HepG2 (cell line): ENCODE results near the gene ENTREP1. TPM values are rescaled to one million over a fixed set of nuclear protein-coding genes. Genes with fewer than 3 reads are reported as not detected.

ENCODE experiments used
- ATAC-seq: fragments of 200-7000 bp; cut with Tn5 transposase; 3 replicates; pipeline ENCODE4 v1.9.1; 2020; ENCODE audit warnings: mild to moderate bottlenecking, moderate library complexity
- BruUV-seq: library from RNA; stranded (reverse); fragments of 400-500 nt; replicated peaks from 2 replicates; lab custom pipeline; 2021; lab: Mats Ljungman, UMichigan
- CTCF ChIA-PET: fragments of 300-600 bp; formaldehyde crosslinking; extraction: SDS; loops from one replicate; lab custom pipeline; 2021; ENCODE audit warnings: low total read pairs, inconsistent platforms, low intra/inter-chr PET ratio; lab: Yijun Ruan, JAX
- POLR2A ChIA-PET: fragments of 350-600 bp; sonication (Branson Sonifier 250); formaldehyde crosslinking; loops from one replicate; lab custom pipeline; 2020; ENCODE audit warnings: antibody characterized with exemption, inconsistent platforms; lab: Yijun Ruan, JAX
- DNase-seq: peaks from one replicate; pipeline ENCODE4 v3.0.0-alpha.2; 2015; ENCODE audit warnings: low spot score
- FAIRE-seq: peaks from 3 replicates; lab custom pipeline; 2011; peaks lifted over from hg19 to GRCh38; lab: Jason Lieb, UNC
- H2AFZ ChIP-seq: one replicate; pipeline ENCODE4 v1.6.1; 2011; ENCODE audit warnings: low read length, inconsistent platforms
- H3K27ac ChIP-seq: fragments of 300-600 bp; 3 replicates; pipeline ENCODE4 v1.8.0; 2011; ENCODE audit warnings: mixed run types, mild to moderate bottlenecking, mixed read lengths, low read length, inconsistent platforms; ENCODE audit not compliant: insufficient read depth; ENCODE audit errors: extremely low read length
- H3K27me3 ChIP-seq, 2 experiments: fragments of 200-600 bp in 1 of 2; 2 replicates in 1 of 2; 3 replicates in 1 of 2; pipeline versions ENCODE4 v1.6.0 to v1.8.0; 2011; ENCODE audit warnings: low read length in 2 of 2, mild to moderate bottlenecking in 2 of 2, moderate library complexity in 2 of 2, inconsistent platforms in 1 of 2; ENCODE audit not compliant: insufficient read depth in 2 of 2, control insufficient read depth in 1 of 2
- H3K36me3 ChIP-seq, 2 experiments: fragments of 200-600 bp in 1 of 2; replicated peaks in 1 of 2; 2 replicates in 1 of 2; 3 replicates in 1 of 2; pipeline versions ENCODE4 v1.5.1 to v1.8.0; 2011; ENCODE audit warnings: low read length in 2 of 2, inconsistent platforms in 1 of 2; ENCODE audit not compliant: insufficient read depth in 2 of 2, control insufficient read depth in 1 of 2
- H3K4me1 ChIP-seq: 2 replicates; pipeline ENCODE4 v1.5.1; 2012; ENCODE audit warnings: low read length, inconsistent platforms; ENCODE audit not compliant: insufficient read depth
- H3K4me2 ChIP-seq: 2 replicates; pipeline ENCODE4 v1.6.0; 2011; ENCODE audit warnings: low read depth, low read length, inconsistent platforms
- H3K4me3 ChIP-seq, 3 experiments: fragments of 200-600 bp in 1 of 3; sonication (generic), shearing (Covaris generic) in 1 of 3; replicated peaks in 1 of 3; 2 replicates each; pipeline ENCODE4 v1.5.1; 2011 to 2016; ENCODE audit warnings: low read length in 3 of 3, inconsistent platforms in 2 of 3, low read depth in 2 of 3, mild to moderate bottlenecking in 2 of 3, control low read depth in 1 of 3, mixed read lengths in 1 of 3; ENCODE audit not compliant: insufficient read depth in 1 of 3
- H3K79me2 ChIP-seq: one replicate; pipeline ENCODE4 v1.6.1; 2011; ENCODE audit warnings: low read length, inconsistent platforms; ENCODE audit not compliant: insufficient read depth
- H3K9ac ChIP-seq: 2 replicates; pipeline ENCODE4 v1.6.0; 2011; ENCODE audit warnings: mild to moderate bottlenecking, low read depth, low read length, inconsistent platforms; ENCODE audit not compliant: insufficient read depth
- H3K9me3 ChIP-seq: 2 replicates; pipeline ENCODE4 v1.5.1; 2012; ENCODE audit warnings: mild to moderate bottlenecking, low read length
- H4K20me1 ChIP-seq: 2 replicates; pipeline ENCODE4 v1.6.0; 2011; ENCODE audit warnings: inconsistent platforms, mild to moderate bottlenecking, low read length, moderate library complexity; ENCODE audit not compliant: insufficient read depth
- CBFB ChIP-seq: sonication (generic); formaldehyde crosslinking; IDR thresholded peaks from 2 replicates; pipeline ENCODE4 v1.4.0; 2020; ENCODE audit warnings: missing genetic modification reagents
- FLYWCH1 ChIP-seq: sonication (generic); formaldehyde crosslinking; IDR thresholded peaks from 2 replicates; pipeline ENCODE4 v1.8.1; 2023; ENCODE audit warnings: mild to moderate bottlenecking, missing genetic modification reagents
- GMEB2 ChIP-seq: IDR thresholded peaks from 2 replicates; pipeline ENCODE4 v1.6.1; 2016; ENCODE audit warnings: missing biosample characterization, missing genetic modification reagents, low read depth
- HNF4A ChIP-seq: sonication (generic); formaldehyde crosslinking; IDR thresholded peaks from 2 replicates; pipeline ENCODE4 v1.4.0; 2020; ENCODE audit warnings: missing genetic modification reagents
- IRF1 ChIP-seq: sonication (generic); formaldehyde crosslinking; IDR thresholded peaks from 2 replicates; pipeline ENCODE4 v1.4.0; 2020; ENCODE audit warnings: low read depth, mild to moderate bottlenecking, missing genetic modification reagents
- MAFF ChIP-seq: IDR thresholded peaks from 2 replicates; pipeline ENCODE4 v1.6.1; 2011; ENCODE audit warnings: low read depth, low read length, improper control_type of control experiment
- NFIC ChIP-seq: IDR thresholded peaks from 2 replicates; pipeline ENCODE4 v1.6.1; 2012; ENCODE audit warnings: mild to moderate bottlenecking, low read length, inconsistent platforms
- RBAK ChIP-seq: sonication (generic); formaldehyde crosslinking; IDR thresholded peaks from 2 replicates; pipeline ENCODE4 v1.5.1; 2020; ENCODE audit warnings: mild to moderate bottlenecking, missing genetic modification reagents
- SNRNP70 ChIP-seq: fragments of 200-400 bp; formaldehyde crosslinking; IDR thresholded peaks from 2 replicates; pipeline ENCODE4 v1.6.1; 2017; ENCODE audit warnings: mild to moderate bottlenecking, low read depth, low read length, moderate library complexity
- YEATS4 ChIP-seq: sonication (generic); formaldehyde crosslinking; IDR thresholded peaks from 2 replicates; pipeline ENCODE4 v1.4.0; 2020; ENCODE audit warnings: missing genetic modification reagents, borderline replicate concordance
- ZNF12 ChIP-seq: sonication (generic); formaldehyde crosslinking; IDR thresholded peaks from 2 replicates; pipeline ENCODE4 v1.5.0; 2020; ENCODE audit warnings: missing genetic modification reagents
- ZNF292 ChIP-seq: sonication (generic); formaldehyde crosslinking; IDR thresholded peaks from 2 replicates; pipeline ENCODE4 v1.8.1; 2022; ENCODE audit warnings: mild to moderate bottlenecking, low read depth, missing genetic modification reagents, borderline replicate concordance
- ZNF513 ChIP-seq: sonication (generic); formaldehyde crosslinking; conservative IDR thresholded peaks from 2 replicates; pipeline ENCODE4 v1.5.0; 2020; ENCODE audit warnings: missing genetic modification reagents
- ZNF598 ChIP-seq: sonication (generic); formaldehyde crosslinking; IDR thresholded peaks from 2 replicates; pipeline ENCODE4 v1.5.1; 2020; ENCODE audit warnings: mild to moderate bottlenecking, missing genetic modification reagents, borderline replicate concordance
- ZNF788 ChIP-seq: sonication (generic); formaldehyde crosslinking; IDR thresholded peaks from 2 replicates; pipeline ENCODE4 v1.5.0; 2020; ENCODE audit warnings: mild to moderate bottlenecking, missing genetic modification reagents, borderline replicate concordance
- ZSCAN12 ChIP-seq: sonication (generic); formaldehyde crosslinking; IDR thresholded peaks from 2 replicates; pipeline ENCODE4 v1.9.0; 2021; ENCODE audit warnings: mild to moderate bottlenecking, missing genetic modification reagents
- ZSCAN5A ChIP-seq: sonication (generic); formaldehyde crosslinking; IDR thresholded peaks from 2 replicates; pipeline ENCODE4 v1.8.0; 2022; ENCODE audit warnings: mild to moderate bottlenecking, missing genetic modification reagents, borderline replicate concordance
- WGBS: methylation state at CpG from one replicate; pipeline ENCODE4 v1.1.6; 2017; ENCODE audit warnings: low lambda C conversion rate; 5-methylcytosine and 5-hydroxymethylcytosine counted together
- in situ Hi-C: cut with HindIII; loops from 2 replicates; pipeline ENCODE4 v1.10.0; 2017; ENCODE audit warnings: low pct_unique_long_range_greater_than_20kb; ENCODE audit not compliant: extremely low pct_ligation_motif_present
- intact Hi-C: fragments of 100-400 bp; cut with micrococcal nuclease; formaldehyde crosslinking; loops from one replicate; pipeline ENCODE4 v1.10.0; 2022; ENCODE audit not compliant: unreplicated experiment
- polyA plus RNA-seq, 8 experiments: library from polyadenylated mRNA; depleted of rRNA in 3 of 8; stranded (reverse) in 7 of 8; unstranded in 1 of 8; fragments of >200 nt; fragmentation: Illumina TruSeq in 4 of 8; extraction: Trizol in 4 of 8; gene quantifications; 2 replicates each; pipeline versions ENCODE4 v1.2.1 to v1.2.3, GENCODE V29; 2011 to 2016; ENCODE audit warnings: low read depth in 4 of 8, missing spikeins in 1 of 8, mixed read lengths in 1 of 8; ENCODE audit not compliant: insufficient read depth in 1 of 8
- total RNA-seq, 5 experiments: library from RNA; depleted of rRNA; stranded (reverse); fragments of >200 nt; fragmentation: Illumina TruSeq; extraction: Trizol; gene quantifications; 2 replicates each; pipeline ENCODE4 v1.2.3, GENCODE V29; 2016; ENCODE audit warnings: low read depth in 1 of 5
- TF ChIP-seq, protein P1 (sequence below): sonication (generic); formaldehyde crosslinking; IDR thresholded peaks from 2 replicates; pipeline ENCODE4 v1.5.1; 2020; ENCODE audit warnings: missing genetic modification reagents, mild to moderate bottlenecking, borderline replicate concordance
- TF ChIP-seq, protein P2 (sequence below): sonication (generic); formaldehyde crosslinking; IDR thresholded peaks from 2 replicates; pipeline ENCODE4 v1.4.0; 2020; ENCODE audit warnings: missing genetic modification reagents

The ENTREP1 gene
- total and polyA plus RNA-seq, 2 of the 13 experiments (the other 11 are each of a cell fraction or from before 2014, with no cell fraction given), result not detected

DNA sequence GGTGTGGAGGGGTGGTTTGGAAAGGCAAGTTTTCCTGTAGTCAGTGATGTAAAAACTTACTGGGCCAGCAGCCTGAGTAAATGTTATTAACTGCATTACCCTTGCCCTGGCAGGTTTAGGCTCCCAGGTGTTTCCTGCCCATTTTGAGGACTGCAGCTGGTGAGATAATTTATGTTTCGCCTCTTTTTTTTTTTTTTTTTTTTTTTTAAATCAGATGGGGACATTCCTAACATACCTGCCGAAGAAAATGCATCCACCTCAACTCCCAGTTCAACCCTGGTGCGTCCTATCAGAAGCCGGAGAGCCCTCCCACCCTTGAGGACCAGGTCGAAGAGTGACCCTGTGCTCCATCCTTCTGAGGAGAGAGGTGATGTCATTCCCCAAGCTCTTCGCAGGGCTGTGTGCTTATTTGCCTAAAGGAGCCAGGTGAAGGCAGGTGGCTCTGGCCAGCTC lies 60.6 kb downstream of the ENTREP1 start:
- no peaks in the 10 kb centered on the region for H3K9me3 ChIP-seq
- ChIA-PET CTCF (no interaction called here), POLR2A (no interaction called here)
- H3K4me1 ChIP-seq, result no peaks in the 10 kb centered on the region
- H3K36me3 ChIP-seq, result no peaks in the 10 kb centered on the region
- H3K4me3 ChIP-seq, result no peak overlapping the region
- no TSS peak for BruUV-seq
- FAIRE-seq (no peak), ATAC-seq (no peak), DNase-seq (no peak)
- H2AFZ ChIP-seq, result no peak overlapping the region
- in situ Hi-C loops, result no loop called here
- WGBS, result 12% methylated on average over 6 of the region's 6 CpGs
- H3K79me2 ChIP-seq, result no peaks in the 10 kb centered on the region
- H3K27ac ChIP-seq, result no peak overlapping the region
- no peak overlapping the region for H3K4me2 ChIP-seq
- intact Hi-C loops, result no loop called here
- H3K9ac ChIP-seq, result no peak overlapping the region
- peaks cover 1 to 30% of the 10 kb centered on the region in 2 experiments; a peak in 1 of 5 replicates for H3K27me3 ChIP-seq
- no peaks in the 10 kb centered on the region for H4K20me1 ChIP-seq
- TF ChIP-seq RBAK (CRISPR knock-in tag) (no peak), ZSCAN12 (CRISPR knock-in tag) (no peak), YEATS4 (no peak), SNRNP70 (no peak), IRF1 (CRISPR knock-in tag) (no peak), CBFB (CRISPR knock-in tag) (no peak), ZNF598 (CRISPR knock-in tag) (no peak), ZNF12 (CRISPR knock-in tag) (no peak), MAFF (no peak), ZNF292 (no peak), NFIC (no peak), ZNF513 (CRISPR knock-in tag) (no peak), GMEB2 (CRISPR knock-in tag) (no peak), FLYWCH1 (CRISPR knock-in tag) (no peak), ZNF788 (no peak), ZSCAN5A (no peak), HNF4A (no peak)
- TF ChIP-seq, protein P1, sequence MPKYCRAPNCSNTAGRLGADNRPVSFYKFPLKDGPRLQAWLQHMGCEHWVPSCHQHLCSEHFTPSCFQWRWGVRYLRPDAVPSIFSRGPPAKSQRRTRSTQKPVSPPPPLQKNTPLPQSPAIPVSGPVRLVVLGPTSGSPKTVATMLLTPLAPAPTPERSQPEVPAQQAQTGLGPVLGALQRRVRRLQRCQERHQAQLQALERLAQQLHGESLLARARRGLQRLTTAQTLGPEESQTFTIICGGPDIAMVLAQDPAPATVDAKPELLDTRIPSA (CRISPR knock-in tag), result no peak
- TF ChIP-seq, protein P2, sequence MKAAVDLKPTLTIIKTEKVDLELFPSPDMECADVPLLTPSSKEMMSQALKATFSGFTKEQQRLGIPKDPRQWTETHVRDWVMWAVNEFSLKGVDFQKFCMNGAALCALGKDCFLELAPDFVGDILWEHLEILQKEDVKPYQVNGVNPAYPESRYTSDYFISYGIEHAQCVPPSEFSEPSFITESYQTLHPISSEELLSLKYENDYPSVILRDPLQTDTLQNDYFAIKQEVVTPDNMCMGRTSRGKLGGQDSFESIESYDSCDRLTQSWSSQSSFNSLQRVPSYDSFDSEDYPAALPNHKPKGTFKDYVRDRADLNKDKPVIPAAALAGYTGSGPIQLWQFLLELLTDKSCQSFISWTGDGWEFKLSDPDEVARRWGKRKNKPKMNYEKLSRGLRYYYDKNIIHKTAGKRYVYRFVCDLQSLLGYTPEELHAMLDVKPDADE (CRISPR knock-in tag), result no peak
